PC-3 (cell line): Measurements from ENCODE around the gene NBAS. TPM values are rescaled to one million over a fixed set of nuclear protein-coding genes. Genes with fewer than 3 reads are reported as not detected.

Experiments used
- ATAC-seq: fragments of 200-7000 bp; cut with Tn5 transposase; 2 replicates; pipeline ENCODE4 v1.9.1; 2020; ENCODE audit warnings: mild to moderate bottlenecking, moderate library complexity
- BruUV-seq: library from RNA; stranded (reverse); fragments of 400-500 nt; replicated peaks from 2 replicates; lab custom pipeline; 2021; lab: Mats Ljungman, UMichigan
- CTCF ChIA-PET: fragments of 300-600 bp; sonication (Branson Sonifier 250); formaldehyde crosslinking; loops from one replicate; lab custom pipeline; 2022; ENCODE audit warnings: antibody characterized with exemption; lab: Charles Lee
- POLR2A ChIA-PET: fragments of 300-600 bp; sonication (Branson Sonifier 250); formaldehyde crosslinking; loops from one replicate; lab custom pipeline; 2022; ENCODE audit warnings: antibody characterized with exemption; ENCODE audit not compliant: unreplicated experiment; lab: Charles Lee
- DNase-seq: peaks from one replicate; pipeline ENCODE4 v3.0.0-alpha.2; 2015
- H2AFZ ChIP-seq: fragments of 300-600 bp; sonication (generic); 2 replicates; pipeline ENCODE4 v1.6.0; 2016; ENCODE audit warnings: antibody characterized with exemption, low read length
- H3F3A ChIP-seq: fragments of 300-600 bp; sonication (generic); one replicate; pipeline ENCODE4 v1.6.0; 2017; ENCODE audit warnings: antibody characterized with exemption, low read length, control low read depth, mild to moderate bottlenecking; ENCODE audit not compliant: unreplicated experiment
- H3K27ac ChIP-seq: fragments of 300-600 bp; sonication (generic); 2 replicates; pipeline ENCODE4 v1.5.1; 2016; ENCODE audit warnings: mild to moderate bottlenecking, low read length
- H3K27me3 ChIP-seq: fragments of 300-600 bp; sonication (generic); 2 replicates; pipeline ENCODE4 v1.6.1; 2016; ENCODE audit warnings: low read length, mixed read lengths
- H3K36me3 ChIP-seq: fragments of 300-600 bp; sonication (generic); 2 replicates; pipeline ENCODE4 v1.6.1; 2016; ENCODE audit warnings: low read depth, mixed run types, low read length, mixed read lengths
- H3K4me1 ChIP-seq: fragments of 300-600 bp; sonication (generic); 2 replicates; pipeline ENCODE4 v1.5.1; 2016; ENCODE audit warnings: low read length; ENCODE audit not compliant: insufficient read depth
- H3K4me2 ChIP-seq: fragments of 300-600 bp; sonication (generic); 2 replicates; pipeline ENCODE4 v1.6.0; 2016; ENCODE audit warnings: low read length
- H3K4me3 ChIP-seq: fragments of 300-600 bp; sonication (generic); 2 replicates; pipeline ENCODE4 v1.5.1; 2016; ENCODE audit warnings: mild to moderate bottlenecking, low read length, mixed read lengths
- H3K79me2 ChIP-seq: fragments of 300-600 bp; sonication (generic); 2 replicates; pipeline ENCODE4 v1.6.1; 2017; ENCODE audit warnings: low read length, mixed read lengths
- H3K9ac ChIP-seq: fragments of 300-600 bp; sonication (generic); 2 replicates; pipeline ENCODE4 v1.6.0; 2016; ENCODE audit warnings: mild to moderate bottlenecking, low read length
- H3K9me2 ChIP-seq: fragments of 300-600 bp; sonication (generic); replicated peaks from 2 replicates; pipeline ENCODE4 v1.6.1; 2016; ENCODE audit warnings: mixed run types, low read length, mixed read lengths
- H3K9me3 ChIP-seq: fragments of 300-600 bp; sonication (generic); 2 replicates; pipeline ENCODE4 v1.6.1; 2016; ENCODE audit warnings: low read length, mixed read lengths
- H4K20me1 ChIP-seq: fragments of 300-600 bp; sonication (generic); 2 replicates; pipeline ENCODE4 v1.6.1; 2016; ENCODE audit warnings: low read length, mixed read lengths
- EZH2 ChIP-seq: fragments of 300-600 bp; sonication (generic); IDR thresholded peaks from one replicate; pipeline ENCODE4 v1.6.1; 2017; ENCODE audit warnings: antibody characterized with exemption, mild to moderate bottlenecking, low read length; ENCODE audit not compliant: unreplicated experiment
- EZH2phosphoT487 ChIP-seq: fragments of 300-600 bp; sonication (generic); IDR thresholded peaks from 2 replicates; pipeline ENCODE4 v1.6.1; 2018; ENCODE audit warnings: mild to moderate bottlenecking, antibody characterized with exemption, low read length, borderline replicate concordance
- intact Hi-C: fragments of 100-400 bp; cut with micrococcal nuclease; formaldehyde crosslinking; loops from 2 replicates; pipeline ENCODE4 v1.9.0; 2023
- total RNA-seq: library from RNA; depleted of rRNA; stranded (reverse); fragments of >200 nt; gene quantifications from 2 replicates; pipeline ENCODE4 v1.2.3, GENCODE V29; 2014
- TF ChIP-seq, protein P1 (sequence below): fragments of 300-600 bp; sonication (generic); conservative IDR thresholded peaks from 2 replicates; pipeline ENCODE4 v1.5.1; 2017; ENCODE audit warnings: antibody characterized with exemption, low read depth, mild to moderate bottlenecking, low read length

NBAS gene
- total RNA-seq, 1 experiment from 2014 or later, result 37.2 TPM

DNA sequence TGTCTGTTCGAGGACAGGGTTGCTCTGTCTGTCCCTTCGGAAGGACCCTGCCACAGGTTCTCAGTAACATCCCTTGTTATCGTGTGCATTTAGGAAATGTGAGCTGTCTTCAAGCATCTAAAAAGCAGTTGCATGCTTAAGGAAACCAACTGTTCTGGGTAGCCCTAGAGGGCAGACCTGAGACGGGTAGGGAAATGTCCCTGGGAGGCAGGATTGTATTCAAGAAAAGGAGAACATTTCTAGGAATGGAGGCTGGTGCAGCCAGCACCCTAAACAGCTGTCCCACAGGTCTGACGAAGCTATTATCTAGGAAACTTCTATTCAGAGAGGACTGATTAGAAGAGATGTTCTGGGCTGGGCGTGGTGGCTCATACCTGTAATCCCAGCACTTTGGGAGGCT lies 414.2 kb downstream of the NBAS start:
- Histone ChIP-seq H3K27ac (no peak overlapping the region), H3K4me1 (peaks cover 33% of the 10 kb centered on the region), H3K9me2 (no peaks in the 10 kb centered on the region), H2AFZ (no peak overlapping the region), H3K4me2 (no peak overlapping the region), H3K36me3 (no peaks in the 10 kb centered on the region), H3K27me3 (no peaks in the 10 kb centered on the region), H3K4me3 (no peak overlapping the region), H3K9me3 (no peaks in the 10 kb centered on the region), H4K20me1 (no peaks in the 10 kb centered on the region), H3K9ac (no peak overlapping the region), H3K79me2 (no peaks in the 10 kb centered on the region), H3F3A (no peaks in the 10 kb centered on the region)
- no TSS peak for BruUV-seq
- intact Hi-C loops, result loop anchor here (10.0 kb wide), 1 partner anchor 112 kb away; no protein-coding TSS in a partner anchor
- DNase-seq (peak; percentile 19), ATAC-seq (no peak)
- TF ChIP-seq EZH2phosphoT487 (no peak), EZH2 (no peak)
- TF ChIP-seq, protein P1, sequence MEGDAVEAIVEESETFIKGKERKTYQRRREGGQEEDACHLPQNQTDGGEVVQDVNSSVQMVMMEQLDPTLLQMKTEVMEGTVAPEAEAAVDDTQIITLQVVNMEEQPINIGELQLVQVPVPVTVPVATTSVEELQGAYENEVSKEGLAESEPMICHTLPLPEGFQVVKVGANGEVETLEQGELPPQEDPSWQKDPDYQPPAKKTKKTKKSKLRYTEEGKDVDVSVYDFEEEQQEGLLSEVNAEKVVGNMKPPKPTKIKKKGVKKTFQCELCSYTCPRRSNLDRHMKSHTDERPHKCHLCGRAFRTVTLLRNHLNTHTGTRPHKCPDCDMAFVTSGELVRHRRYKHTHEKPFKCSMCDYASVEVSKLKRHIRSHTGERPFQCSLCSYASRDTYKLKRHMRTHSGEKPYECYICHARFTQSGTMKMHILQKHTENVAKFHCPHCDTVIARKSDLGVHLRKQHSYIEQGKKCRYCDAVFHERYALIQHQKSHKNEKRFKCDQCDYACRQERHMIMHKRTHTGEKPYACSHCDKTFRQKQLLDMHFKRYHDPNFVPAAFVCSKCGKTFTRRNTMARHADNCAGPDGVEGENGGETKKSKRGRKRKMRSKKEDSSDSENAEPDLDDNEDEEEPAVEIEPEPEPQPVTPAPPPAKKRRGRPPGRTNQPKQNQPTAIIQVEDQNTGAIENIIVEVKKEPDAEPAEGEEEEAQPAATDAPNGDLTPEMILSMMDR, result no peak; the same call in 1 of the 2 replicates
- POLR2A ChIA-PET, result no interaction called here
- CTCF ChIA-PET, result no interaction called here

- H4K20me1 ChIP-seq, result no peaks in the 10 kb centered on the region
- intact Hi-C loops, result loop anchor here (10.0 kb wide), 1 partner anchor 111 kb away; no protein-coding TSS in a partner anchor
- BruUV-seq, result no TSS peak
- H3K27me3 ChIP-seq, result no peaks in the 10 kb centered on the region
- TF ChIP-seq, protein P1, result no peak
- TF ChIP-seq EZH2 (no peak), EZH2phosphoT487 (no peak)
- no peak overlapping the region; the same call in 1 of the 2 replicates for H3K9ac ChIP-seq
- no peaks in the 10 kb centered on the region for H3K9me3 ChIP-seq
- H3K9me2 ChIP-seq, result no peaks in the 10 kb centered on the region
- H3K4me2 ChIP-seq, result peak overlapping the region; percentile 36; the same call in 1 of the 2 replicates
- ATAC-seq, result no peak
- DNase-seq, result no peak
- H2AFZ ChIP-seq, result no peak overlapping the region
- POLR2A ChIA-PET, result no interaction called here
- no peak overlapping the region for H3K4me3 ChIP-seq
- H3K4me1 ChIP-seq, result peaks cover 38% of the 10 kb centered on the region
- H3F3A ChIP-seq, result no peaks in the 10 kb centered on the region
- H3K79me2 ChIP-seq, result no peaks in the 10 kb centered on the region
- no peaks in the 10 kb centered on the region for H3K36me3 ChIP-seq
- CTCF ChIA-PET, result no interaction called here
- H3K27ac ChIP-seq, result peak overlapping the region; percentile 69
Measured at GRCh38 chr2:15145919-15146318, 415.2 kb downstream of the NBAS start.

DNA sequence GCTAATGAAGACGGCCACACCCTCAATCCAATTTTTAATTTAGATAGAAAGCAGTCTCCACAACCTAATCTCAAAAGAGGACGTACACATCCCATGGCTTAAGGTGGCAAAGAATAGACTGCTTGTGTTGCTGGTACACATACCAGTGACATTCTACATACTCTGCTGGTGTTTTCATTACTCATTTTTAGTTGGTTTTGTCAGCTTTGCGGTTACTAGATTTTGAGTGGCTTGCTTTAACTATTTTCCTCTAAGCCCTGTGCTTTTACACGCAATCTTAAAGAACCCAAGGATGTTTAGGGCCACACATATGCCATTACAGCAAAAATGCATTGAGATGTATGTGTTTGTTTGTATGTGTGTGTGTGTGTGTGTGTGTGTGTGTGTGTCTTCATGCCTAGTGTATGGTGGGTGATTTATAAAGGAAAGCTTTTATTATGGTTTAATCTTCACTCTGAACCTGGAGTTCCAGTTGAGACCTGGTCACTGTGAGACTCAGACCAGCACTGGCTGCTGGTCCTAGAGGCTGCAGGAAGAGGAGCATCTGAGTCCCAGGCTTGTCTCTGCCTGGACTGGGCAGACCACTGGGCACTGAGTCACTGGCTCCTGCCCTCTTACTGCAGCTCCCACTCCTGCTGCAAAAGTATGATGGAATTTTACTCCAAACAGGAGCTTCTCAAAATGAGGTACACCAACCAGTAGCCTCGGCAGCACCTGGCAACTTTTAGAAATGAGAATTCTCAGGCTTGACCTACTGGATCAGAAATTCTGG lies 415.9 kb downstream of the NBAS start:
- no TSS peak for BruUV-seq
- no peaks in the 10 kb centered on the region for H3K9me2 ChIP-seq
- H3K36me3 ChIP-seq, result no peaks in the 10 kb centered on the region
- DNase-seq, result peak; percentile 67
- no peak for TF ChIP-seq EZH2phosphoT487
- TF ChIP-seq EZH2, result no peak
- TF ChIP-seq, protein P1, result no peak
- H3K27me3 ChIP-seq, result no peaks in the 10 kb centered on the region
- peak; percentile 49 for ATAC-seq
- peak overlapping the region; percentile 69 for H3K27ac ChIP-seq
- no peak overlapping the region for H3K4me3 ChIP-seq
- H3K9ac ChIP-seq, result peak overlapping the region; percentile 33; the same call in 1 of the 2 replicates
- H3K9me3 ChIP-seq, result no peaks in the 10 kb centered on the region
- CTCF ChIA-PET, result no interaction called here
- H3K4me1 ChIP-seq, result peaks cover 38% of the 10 kb centered on the region
- no peaks in the 10 kb centered on the region for H3K79me2 ChIP-seq
- intact Hi-C loops, result loop anchor here (10.0 kb wide), 1 partner anchor 110 kb away; no protein-coding TSS in a partner anchor
- no peaks in the 10 kb centered on the region for H3F3A ChIP-seq
- H2AFZ ChIP-seq, result no peak overlapping the region
- peak overlapping the region; percentile 36 for H3K4me2 ChIP-seq
- POLR2A ChIA-PET, result no interaction called here
- no peaks in the 10 kb centered on the region for H4K20me1 ChIP-seq
